ENCODE measurements around the gene NDEL1. TPM values are rescaled to one million over a fixed set of nuclear protein-coding genes. Genes with fewer than 3 reads are reported as not detected.

The NDEL1 gene
- polyA plus RNA-seq, 1 donor from 2014 or later = 52.3 TPM

GRCh38 chr17:8458128-8458527, 22.4 kb downstream of the NDEL1 start:
- H3K36me3 Mint-ChIP-seq = peaks cover 15% of the 10 kb centered on the region
- peaks cover 4 to 6% (median 5%) of the 10 kb centered on the region in 3 donors for H3K4me1 Mint-ChIP-seq
- no peak overlapping the region for H3K4me3 Mint-ChIP-seq
- no peaks in the 10 kb centered on the region for H3K27me3 Mint-ChIP-seq
- peak overlapping the region in 1 of 3 donors; percentile 29 for H3K27ac Mint-ChIP-seq
- H3K9me3 Mint-ChIP-seq = no peaks in the 10 kb centered on the region

GRCh38 chr17:8459107-8459506, 23.4 kb downstream of the NDEL1 start:
- Mint-ChIP-seq H3K27me3 (no peaks in the 10 kb centered on the region), H3K36me3 (peaks cover 14% of the 10 kb centered on the region), H3K9me3 (no peaks in the 10 kb centered on the region), H3K4me3 (no peak overlapping the region), H3K27ac (no peak overlapping the region), H3K4me1 (peaks cover 4 to 6% (median 5%) of the 10 kb centered on the region in 3 donors)

GRCh38 chr17:8459831-8460230, 24.1 kb downstream of the NDEL1 start:
- H3K27ac Mint-ChIP-seq = no peak overlapping the region
- H3K36me3 Mint-ChIP-seq = peaks cover 14% of the 10 kb centered on the region
- no peaks in the 10 kb centered on the region for H3K27me3 Mint-ChIP-seq
- H3K9me3 Mint-ChIP-seq = no peaks in the 10 kb centered on the region
- peaks cover 3 to 6% (median 4%) of the 10 kb centered on the region in 3 donors for H3K4me1 Mint-ChIP-seq
- H3K4me3 Mint-ChIP-seq = no peak overlapping the region

DNA sequence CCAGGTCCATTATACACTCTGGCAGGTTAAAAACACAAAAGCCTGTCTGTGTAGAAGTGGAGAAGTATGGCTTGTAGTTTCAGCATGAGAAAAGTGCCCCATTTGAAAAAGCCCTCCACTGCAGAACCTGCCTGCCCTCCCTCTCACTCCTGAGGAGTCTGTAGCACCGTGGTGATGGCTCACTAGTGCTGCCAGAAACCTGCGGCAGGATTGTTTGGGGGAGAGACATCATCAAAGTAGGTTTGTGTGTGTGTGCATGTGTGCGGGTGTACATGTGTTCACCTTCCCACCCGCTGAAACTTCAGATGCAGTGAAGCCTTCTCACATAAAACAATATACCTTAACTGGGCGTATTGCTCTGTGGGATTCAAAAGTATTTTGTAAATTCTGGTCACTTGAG, 26.9 kb downstream of the NDEL1 start:
- peaks cover under 1% of the 10 kb centered on the region for H3K36me3 Mint-ChIP-seq

DNA sequence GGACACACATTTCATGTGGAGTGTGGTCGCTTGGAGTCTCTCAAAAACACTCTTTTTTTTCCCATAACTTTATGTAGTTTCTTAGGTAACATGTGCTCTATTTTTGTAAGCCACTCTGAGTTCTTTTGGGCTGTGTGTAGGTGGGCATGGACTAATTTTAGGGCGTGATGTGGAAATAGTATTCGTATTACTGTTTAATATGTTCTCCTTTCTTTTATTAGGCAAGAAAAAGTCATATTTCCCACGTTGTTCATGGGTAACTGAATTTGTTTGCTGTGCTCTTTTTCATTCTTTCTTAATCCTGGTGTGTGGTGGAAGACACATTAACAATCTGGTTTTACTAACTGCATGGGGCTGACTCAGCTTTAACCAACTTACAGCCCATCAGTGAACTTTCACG, 27.4 kb downstream of the NDEL1 start:
- Mint-ChIP-seq H3K27ac (no peak overlapping the region), H3K27me3 (no peaks in the 10 kb centered on the region), H3K4me3 (no peak overlapping the region), H3K36me3 (peaks cover 3% of the 10 kb centered on the region), H3K9me3 (no peaks in the 10 kb centered on the region), H3K4me1 (peaks cover 0 to 4% (median 1%) of the 10 kb centered on the region in 3 donors)

More for the DNA sequence above, 26.9 kb downstream of the NDEL1 start:
- Mint-ChIP-seq H3K4me3 (no peak overlapping the region), H3K4me1 (peaks cover 0 to 4% (median 1%) of the 10 kb centered on the region in 3 donors), H3K27me3 (no peaks in the 10 kb centered on the region), H3K27ac (no peak overlapping the region), H3K9me3 (no peaks in the 10 kb centered on the region)

GRCh38 chr17:8464941-8465340, 29.3 kb downstream of the NDEL1 start:
- Mint-ChIP-seq H3K9me3 (no peaks in the 10 kb centered on the region), H3K4me1 (peaks cover 0 to 2% (median 0%) of the 10 kb centered on the region in 3 donors), H3K36me3 (peaks cover 6% of the 10 kb centered on the region), H3K4me3 (no peak overlapping the region), H3K27me3 (no peaks in the 10 kb centered on the region), H3K27ac (no peak overlapping the region)

GRCh38 chr17:8465356-8465755, 29.7 kb downstream of the NDEL1 start:
- no peak overlapping the region for H3K27ac Mint-ChIP-seq

GRCh38 chr17:8465759-8466158, 30.1 kb downstream of the NDEL1 start:
- no peak overlapping the region for H3K4me3 Mint-ChIP-seq
- no peak overlapping the region for H3K27ac Mint-ChIP-seq
- H3K36me3 Mint-ChIP-seq = peaks cover 6% of the 10 kb centered on the region
- H3K27me3 Mint-ChIP-seq = no peaks in the 10 kb centered on the region
- no peaks in the 10 kb centered on the region for H3K9me3 Mint-ChIP-seq
- H3K4me1 Mint-ChIP-seq = peaks cover 0 to 2% (median 0%) of the 10 kb centered on the region in 3 donors

More at GRCh38 chr17:8465356-8465755, 29.7 kb downstream of the NDEL1 start:
- H3K9me3 Mint-ChIP-seq = no peaks in the 10 kb centered on the region
- no peak overlapping the region for H3K4me3 Mint-ChIP-seq
- H3K27me3 Mint-ChIP-seq = no peaks in the 10 kb centered on the region
- H3K36me3 Mint-ChIP-seq = peaks cover 6% of the 10 kb centered on the region
- peaks cover 0 to 2% (median 0%) of the 10 kb centered on the region in 3 donors for H3K4me1 Mint-ChIP-seq

- peaks cover 6% of the 10 kb centered on the region for H3K36me3 Mint-ChIP-seq
- H3K27ac Mint-ChIP-seq = no peak overlapping the region
- no peak overlapping the region for H3K4me3 Mint-ChIP-seq
- no peaks in the 10 kb centered on the region for H3K27me3 Mint-ChIP-seq
- H3K4me1 Mint-ChIP-seq = peaks cover 0 to 2% (median 1%) of the 10 kb centered on the region in 3 donors
- H3K9me3 Mint-ChIP-seq = no peaks in the 10 kb centered on the region
These were observed 30.8 kb downstream of the NDEL1 start for GRCh38 chr17:8466456-8466855.

DNA sequence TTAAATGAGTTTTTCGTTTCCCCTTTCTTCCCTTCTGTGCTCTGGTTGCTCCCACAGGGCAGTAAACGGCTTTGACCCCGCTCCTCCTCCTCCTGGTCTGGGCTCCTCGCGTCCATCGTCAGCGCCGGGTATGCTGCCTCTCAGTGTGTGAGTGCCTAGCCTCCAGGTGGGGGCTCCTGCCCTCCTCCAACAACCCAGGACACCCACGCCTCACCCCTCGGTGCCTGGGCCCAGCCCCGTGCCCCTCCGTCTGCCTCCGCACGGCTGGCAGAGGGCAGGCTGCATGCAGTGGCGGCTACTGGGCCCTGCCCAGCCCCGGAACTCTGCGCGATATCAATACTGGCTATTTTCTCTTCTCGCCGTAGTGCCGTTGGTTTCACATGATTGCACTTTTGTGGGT, 31.2 kb downstream of the NDEL1 start:
- Mint-ChIP-seq H3K9me3 (no peaks in the 10 kb centered on the region), H3K4me1 (peaks cover 0 to 2% (median 1%) of the 10 kb centered on the region in 3 donors), H3K27ac (no peak overlapping the region), H3K27me3 (no peaks in the 10 kb centered on the region), H3K36me3 (peaks cover 6% of the 10 kb centered on the region), H3K4me3 (no peak overlapping the region)

- Mint-ChIP-seq H3K4me1 (peaks cover 0 to 2% (median 1%) of the 10 kb centered on the region in 3 donors), H3K27me3 (no peaks in the 10 kb centered on the region), H3K27ac (peak overlapping the region in 1 of 3 donors; percentile 39), H3K36me3 (peaks cover 6% of the 10 kb centered on the region), H3K9me3 (no peaks in the 10 kb centered on the region), H3K4me3 (no peak overlapping the region)
These were observed 31.8 kb downstream of the NDEL1 start for GRCh38 chr17:8467527-8467926.

- Mint-ChIP-seq H3K9me3 (no peaks in the 10 kb centered on the region), H3K36me3 (peaks cover 9% of the 10 kb centered on the region), H3K4me3 (no peak overlapping the region), H3K27ac (peak overlapping the region; percentile 28 to 39 (median 39)), H3K27me3 (no peaks in the 10 kb centered on the region), H3K4me1 (peaks cover 0 to 2% (median 1%) of the 10 kb centered on the region in 3 donors)
These were observed 32.4 kb downstream of the NDEL1 start for GRCh38 chr17:8468127-8468526.

- H3K4me1 Mint-ChIP-seq = peaks cover 0 to 2% (median 1%) of the 10 kb centered on the region in 3 donors
- no peaks in the 10 kb centered on the region for H3K27me3 Mint-ChIP-seq
- no peaks in the 10 kb centered on the region for H3K9me3 Mint-ChIP-seq
- H3K36me3 Mint-ChIP-seq = peaks cover 15% of the 10 kb centered on the region
- H3K27ac Mint-ChIP-seq = no peak overlapping the region
- no peak overlapping the region for H3K4me3 Mint-ChIP-seq
These were observed 33.3 kb downstream of the NDEL1 start for GRCh38 chr17:8468980-8469379.

DNA sequence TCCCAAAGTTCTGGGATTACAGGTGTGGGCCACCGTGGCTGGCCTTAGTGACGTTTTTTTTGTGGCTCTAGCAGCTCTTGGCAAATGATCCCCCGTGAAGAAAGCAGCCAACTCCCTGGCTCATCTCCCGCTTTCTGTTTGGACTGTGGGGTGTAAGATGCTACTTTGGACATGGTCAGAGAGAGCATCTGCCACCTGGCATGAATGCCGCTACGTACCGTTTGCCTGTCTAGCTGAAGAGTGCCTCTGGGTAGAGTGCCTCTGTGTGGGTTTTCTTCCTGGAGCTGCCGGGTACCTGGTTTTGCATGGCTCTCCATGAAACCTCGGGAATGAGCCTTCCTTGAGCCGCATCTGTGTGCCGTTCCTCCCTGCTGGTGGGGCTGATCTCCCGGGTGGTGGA, 34.3 kb downstream of the NDEL1 start:
- Mint-ChIP-seq H3K27ac (no peak overlapping the region), H3K36me3 (peaks cover 21% of the 10 kb centered on the region), H3K4me1 (peaks cover 0 to 2% (median 1%) of the 10 kb centered on the region in 3 donors), H3K4me3 (no peak overlapping the region), H3K9me3 (peaks cover 0 to 1% (median 0%) of the 10 kb centered on the region in 3 donors), H3K27me3 (no peaks in the 10 kb centered on the region)

DNA sequence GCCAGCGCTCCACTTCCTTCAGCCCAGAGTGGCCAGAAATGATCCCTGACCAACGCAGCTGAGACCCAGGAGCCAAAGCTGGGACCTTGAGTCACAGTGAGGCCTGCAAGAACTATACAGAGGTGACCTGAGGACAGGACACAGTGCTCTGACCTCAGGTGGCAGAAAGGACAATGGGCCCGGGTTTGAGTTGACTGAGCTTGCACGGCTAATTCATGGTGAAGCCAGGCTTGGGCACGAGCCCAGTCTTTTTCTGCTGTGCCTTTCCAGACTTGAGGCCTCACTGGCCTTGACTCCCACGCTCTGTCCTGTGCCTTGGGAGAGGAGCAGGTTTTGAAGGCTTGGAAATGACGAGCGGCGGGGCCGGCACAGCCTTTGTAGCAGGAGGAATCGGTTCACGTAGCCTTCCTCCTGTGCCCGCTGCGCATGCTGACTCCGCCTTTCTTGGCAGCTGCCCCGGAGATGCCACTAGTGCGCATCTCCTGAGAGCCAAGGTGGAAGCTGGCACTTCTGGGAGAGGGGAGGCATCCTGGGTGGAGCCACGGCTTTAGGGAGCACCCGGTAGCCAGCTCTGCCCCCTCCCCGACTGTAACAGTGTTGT, 34.9 kb downstream of the NDEL1 start:
- no peaks in the 10 kb centered on the region for H3K27me3 Mint-ChIP-seq
- no peak overlapping the region for H3K4me3 Mint-ChIP-seq
- peaks cover 0 to 1% (median 0%) of the 10 kb centered on the region in 3 donors for H3K4me1 Mint-ChIP-seq
- H3K27ac Mint-ChIP-seq = no peak overlapping the region
- peaks cover 26% of the 10 kb centered on the region for H3K36me3 Mint-ChIP-seq
- peaks cover 0 to 1% (median 0%) of the 10 kb centered on the region in 3 donors for H3K9me3 Mint-ChIP-seq

DNA sequence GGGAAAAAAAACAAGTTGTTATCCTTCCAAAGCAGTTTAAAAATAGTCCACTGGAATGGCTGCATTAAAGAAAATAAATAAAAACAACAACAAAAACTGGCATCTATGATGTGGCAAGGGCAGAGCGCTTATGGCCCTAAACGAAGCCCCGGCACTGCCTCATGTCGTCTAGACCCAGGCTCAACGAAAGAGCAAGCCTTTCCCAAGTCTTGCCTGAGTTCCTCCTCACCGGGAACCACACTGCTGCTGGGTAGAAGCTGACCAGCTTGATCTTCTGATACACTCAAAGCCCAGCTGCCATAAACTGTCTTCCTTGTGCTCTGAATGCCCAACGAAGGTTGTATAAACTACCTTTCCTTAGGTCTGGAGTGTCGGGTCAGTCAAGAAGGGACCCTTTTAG, 37.0 kb downstream of the NDEL1 start:
- Mint-ChIP-seq H3K27ac (no peak overlapping the region), H3K27me3 (no peaks in the 10 kb centered on the region), H3K36me3 (peaks cover 29% of the 10 kb centered on the region), H3K9me3 (peaks cover 0 to 1% (median 0%) of the 10 kb centered on the region in 3 donors), H3K4me3 (peak overlapping the region in 1 of 4 donors; percentile 27), H3K4me1 (peaks cover 0 to 1% (median 0%) of the 10 kb centered on the region in 3 donors)
